ENCODE data around the gene EMD. TPM values are rescaled to one million over a fixed set of nuclear protein-coding genes. Genes with fewer than 3 reads are reported as not detected.
"Not testable (repeated sequence)": the region's sequence is repeated elsewhere in the genome, so short reads cannot be mapped to it uniquely, and the experiment has no call there.

EMD gene
- 10 to 100 TPM; 31.6 to 96.1 (median 64.8) TPM for total RNA-seq

- no CpG with 5 or more reads among the region's 103 CpGs for WGBS, 10 experiments
- H3K4me1 ChIP-seq (replicated peaks in 1 of 2): peaks cover 11 to 19% of the 10 kb centered on the region in 2 donors
- H3K4me3 ChIP-seq: peak within 1 kb of the TSS; percentile 43 to 94 (median 82)
- peak within 1 kb of the TSS; percentile 97 for H3K27ac ChIP-seq
- peak; percentile 72 to 87 (median 84) for ATAC-seq (replicated peaks in 6 of 8)
- in situ Hi-C loops (cut with MboI; ENCODE audit: low pct_unique_long_range_greater_than_20kb in 2 of 9, low sequenced_read_pairs in 9 of 9, unreplicated experiment in 9 of 9): no loop called here
Observed at GRCh38 chrX:154378799-154379568, at the start of gene EMD. Gene EMD (plus strand): TSS chrX:154379295. CDS start chrX:154379485, 190 bp downstream.

DNA sequence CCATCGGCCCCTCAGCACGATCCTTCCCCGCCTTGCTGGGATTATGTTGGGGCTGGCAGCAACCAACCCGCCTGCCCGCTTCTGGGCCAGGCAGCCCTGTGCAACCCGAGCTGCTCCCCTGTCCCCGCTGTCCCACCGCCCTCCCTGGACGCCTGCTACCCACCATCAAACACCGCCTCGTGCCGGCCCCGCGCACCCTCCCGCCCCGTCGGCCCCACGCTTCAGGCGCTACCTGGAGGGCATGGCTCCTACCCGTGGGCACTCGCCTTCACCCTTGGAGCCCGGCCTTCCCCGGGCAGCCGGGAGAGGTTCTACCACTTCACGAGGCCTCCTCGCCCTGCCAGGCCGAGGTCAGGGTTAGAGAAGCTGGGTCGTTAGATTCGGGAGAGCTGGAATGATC is 46.5 kb upstream of the EMD start:
- H3K4me1 ChIP-seq (replicated peaks in 1 of 2): no peaks in the 10 kb centered on the region
- no peak overlapping the region for H3K27ac ChIP-seq
- in situ Hi-C loops (cut with MboI; ENCODE audit: low pct_unique_long_range_greater_than_20kb in 2 of 9, low sequenced_read_pairs in 9 of 9, unreplicated experiment in 9 of 9): no loop called here
- WGBS, 10 experiments: 61% methylated on average over 5 of the region's 29 CpGs; no CpG with 5 or more reads in 9 of the 10 experiments
- ATAC-seq (replicated peaks in 6 of 8): no peak
- H3K4me3 ChIP-seq: no peak overlapping the region

GRCh38 chrX:154333116-154333515 is 46.0 kb upstream of the EMD start:
- 60 to 80% (median 72%) methylated on average over 1 to 4 of the region's 9 CpGs; no CpG with 5 or more reads in 7 of the 10 experiments for WGBS, 10 experiments
- no peak overlapping the region for H3K27ac ChIP-seq
- H3K4me3 ChIP-seq: no peak overlapping the region
- ATAC-seq (replicated peaks in 6 of 8): no peak
- in situ Hi-C loops (cut with MboI; ENCODE audit: low pct_unique_long_range_greater_than_20kb in 2 of 9, low sequenced_read_pairs in 9 of 9, unreplicated experiment in 9 of 9): no loop called here
- no peaks in the 10 kb centered on the region for H3K4me1 ChIP-seq (replicated peaks in 1 of 2)

- WGBS, 10 experiments: 53 to 100% (median 59%) methylated on average over 1 to 6 of the region's 6 CpGs; no CpG with 5 or more reads in 6 of the 10 experiments
- in situ Hi-C loops (cut with MboI; ENCODE audit: low pct_unique_long_range_greater_than_20kb in 2 of 9, low sequenced_read_pairs in 9 of 9, unreplicated experiment in 9 of 9): no loop called here
- no peak overlapping the region for H3K4me3 ChIP-seq
- H3K27ac ChIP-seq: no peak overlapping the region
- no peaks in the 10 kb centered on the region for H3K4me1 ChIP-seq (replicated peaks in 1 of 2)
- ATAC-seq (replicated peaks in 6 of 8): no peak
Observed at GRCh38 chrX:154333837-154334271, 45.2 kb upstream of the EMD start.

DNA sequence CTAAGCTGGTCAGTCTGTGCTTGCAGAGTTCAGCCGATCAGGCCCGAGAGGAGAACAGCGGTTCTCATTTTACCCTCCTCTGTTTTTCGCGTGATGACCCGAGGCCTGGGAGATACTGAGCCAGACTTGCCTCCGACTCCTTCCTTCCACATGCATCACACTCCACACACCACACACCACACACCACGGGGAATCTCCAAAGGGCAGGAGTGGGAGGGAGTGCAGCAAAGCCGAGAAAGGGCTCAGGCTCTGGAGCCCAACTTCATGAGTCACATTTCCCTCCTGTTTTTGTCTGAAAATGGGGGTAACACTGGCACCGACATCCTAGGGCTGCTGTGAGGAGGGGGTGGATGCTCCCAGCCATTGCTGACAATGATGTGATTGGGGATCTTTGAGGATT is 44.6 kb upstream of the EMD start:
- Histone ChIP-seq H3K27ac (no peak overlapping the region), H3K4me1 (replicated peaks in 1 of 2) (no peaks in the 10 kb centered on the region), H3K4me3 (no peak overlapping the region)
- WGBS, 10 experiments: 27 to 100% (median 80%) methylated on average over 1 to 5 of the region's 10 CpGs; no CpG with 5 or more reads in 5 of the 10 experiments
- no peak for ATAC-seq (replicated peaks in 6 of 8)
- in situ Hi-C loops (cut with MboI; ENCODE audit: low pct_unique_long_range_greater_than_20kb in 2 of 9, low sequenced_read_pairs in 9 of 9, unreplicated experiment in 9 of 9): no loop called here

DNA sequence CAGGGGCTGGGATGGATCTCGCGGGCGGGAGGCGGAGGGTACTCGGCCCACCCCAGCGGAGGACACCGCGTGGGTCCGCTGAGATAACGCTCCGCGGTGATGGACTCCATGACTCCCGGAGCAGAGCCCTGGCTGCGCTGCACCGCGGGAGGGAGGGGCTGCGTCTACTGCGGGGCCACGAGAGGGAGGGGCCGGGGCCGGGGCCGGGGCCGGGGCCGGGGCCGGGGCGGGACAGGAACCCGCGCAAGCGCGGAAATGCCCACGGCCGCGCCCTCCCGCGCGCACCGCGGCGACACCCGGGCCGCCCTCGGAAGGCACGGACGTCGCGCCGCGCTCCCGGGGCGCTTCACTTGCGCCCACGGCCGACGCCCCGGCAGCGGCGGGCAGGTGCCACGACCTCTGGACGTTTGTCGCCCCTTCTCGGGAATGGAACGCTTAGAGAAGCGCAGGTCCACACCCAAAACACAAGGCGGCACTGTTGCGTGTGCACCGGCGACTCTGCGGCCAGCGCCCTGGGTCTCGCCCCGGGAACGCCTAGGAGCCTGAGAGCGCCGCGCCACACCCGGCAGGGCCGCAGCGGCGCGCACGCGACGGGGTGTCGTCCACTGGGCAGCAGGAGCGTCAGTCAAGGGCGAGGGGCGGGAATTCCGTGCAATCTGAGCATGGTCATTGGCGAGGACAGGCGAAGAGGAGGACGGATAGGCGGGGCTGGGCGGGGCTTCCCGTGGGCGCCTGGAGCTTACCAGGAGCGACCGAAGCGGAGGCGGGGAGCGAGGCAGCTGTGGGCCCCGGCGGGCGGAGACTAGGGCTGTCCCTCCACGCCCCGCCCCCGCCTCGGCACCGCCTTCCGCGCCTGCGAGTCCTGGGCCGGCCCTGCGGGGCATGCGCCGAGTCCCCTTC is 37.4 kb upstream of the EMD start:
- H3K27ac ChIP-seq; H3K4me1 ChIP-seq (replicated peaks in 1 of 2); in situ Hi-C loops (cut with MboI; ENCODE audit: low pct_unique_long_range_greater_than_20kb in 2 of 9, low sequenced_read_pairs in 9 of 9, unreplicated experiment in 9 of 9): not testable (repeated sequence)
- peak overlapping the region in 1 of 5 donors; percentile 25 for H3K4me3 ChIP-seq
- WGBS, 10 experiments: no CpG with 5 or more reads among the region's 115 CpGs
- ATAC-seq (replicated peaks in 6 of 8): peak; percentile 76 to 87 (median 82)

- in situ Hi-C loops (cut with MboI; ENCODE audit: low pct_unique_long_range_greater_than_20kb in 2 of 9, low sequenced_read_pairs in 9 of 9, unreplicated experiment in 9 of 9); H3K27ac ChIP-seq; H3K4me1 ChIP-seq (replicated peaks in 1 of 2); H3K4me3 ChIP-seq: not testable (repeated sequence)
- peak in 1 of 8 experiments; percentile 1 for ATAC-seq (replicated peaks in 6 of 8)
- WGBS, 10 experiments: no CpG with 5 or more reads among the region's 16 CpGs
Observed at GRCh38 chrX:154343063-154343462, 36.0 kb upstream of the EMD start.

GRCh38 chrX:154343620-154344019 is 35.5 kb upstream of the EMD start:
- in situ Hi-C loops (cut with MboI; ENCODE audit: low pct_unique_long_range_greater_than_20kb in 2 of 9, low sequenced_read_pairs in 9 of 9, unreplicated experiment in 9 of 9); H3K4me3 ChIP-seq; H3K27ac ChIP-seq; H3K4me1 ChIP-seq (replicated peaks in 1 of 2): not testable (repeated sequence)
- peak; percentile 1 to 40 (median 16) for ATAC-seq (replicated peaks in 6 of 8)
- no CpG with 5 or more reads among the region's 20 CpGs for WGBS, 10 experiments

DNA sequence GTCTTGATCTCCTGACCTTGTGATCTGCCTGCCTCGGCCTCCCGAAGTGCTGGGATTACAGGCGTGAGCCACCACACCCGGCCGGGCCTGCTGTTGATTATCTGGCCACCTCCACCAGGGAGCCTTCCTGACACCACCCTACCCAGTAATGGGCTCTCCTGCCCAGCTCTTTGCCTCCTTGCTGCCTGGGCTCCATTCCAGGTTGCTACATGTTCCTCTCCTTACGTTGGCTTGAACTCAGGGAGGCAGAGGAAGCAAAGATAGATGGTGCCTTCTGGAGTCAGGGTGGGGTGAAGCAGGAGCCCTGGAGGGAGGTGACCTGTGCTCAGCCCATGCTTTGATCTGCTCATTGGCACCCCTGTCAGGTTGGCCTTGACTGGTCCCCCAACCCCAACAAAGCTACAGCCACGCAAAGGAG is 31.0 kb upstream of the EMD start:
- Histone ChIP-seq H3K4me1 (replicated peaks in 1 of 2) (no peaks in the 10 kb centered on the region), H3K27ac (no peak overlapping the region), H3K4me3 (no peak overlapping the region)
- in situ Hi-C loops (cut with MboI; ENCODE audit: low pct_unique_long_range_greater_than_20kb in 2 of 9, low sequenced_read_pairs in 9 of 9, unreplicated experiment in 9 of 9): no loop called here
- 100% methylated on average over 1 of the region's 7 CpGs; no CpG with 5 or more reads in 8 of the 10 experiments for WGBS, 10 experiments
- ATAC-seq (replicated peaks in 6 of 8): no peak

GRCh38 chrX:154348646-154349358 is 30.3 kb upstream of the EMD start:
- in situ Hi-C loops (cut with MboI; ENCODE audit: low pct_unique_long_range_greater_than_20kb in 2 of 9, low sequenced_read_pairs in 9 of 9, unreplicated experiment in 9 of 9): no loop called here
- H3K4me3 ChIP-seq: no peak overlapping the region
- no peaks in the 10 kb centered on the region for H3K4me1 ChIP-seq (replicated peaks in 1 of 2)
- no peak overlapping the region for H3K27ac ChIP-seq
- WGBS, 10 experiments: 74% methylated on average over 3 of the region's 24 CpGs; no CpG with 5 or more reads in 9 of the 10 experiments
- ATAC-seq (replicated peaks in 6 of 8): no peak

GRCh38 chrX:154349359-154349935 is 29.6 kb upstream of the EMD start:
- in situ Hi-C loops (cut with MboI; ENCODE audit: low pct_unique_long_range_greater_than_20kb in 2 of 9, low sequenced_read_pairs in 9 of 9, unreplicated experiment in 9 of 9): no loop called here

DNA sequence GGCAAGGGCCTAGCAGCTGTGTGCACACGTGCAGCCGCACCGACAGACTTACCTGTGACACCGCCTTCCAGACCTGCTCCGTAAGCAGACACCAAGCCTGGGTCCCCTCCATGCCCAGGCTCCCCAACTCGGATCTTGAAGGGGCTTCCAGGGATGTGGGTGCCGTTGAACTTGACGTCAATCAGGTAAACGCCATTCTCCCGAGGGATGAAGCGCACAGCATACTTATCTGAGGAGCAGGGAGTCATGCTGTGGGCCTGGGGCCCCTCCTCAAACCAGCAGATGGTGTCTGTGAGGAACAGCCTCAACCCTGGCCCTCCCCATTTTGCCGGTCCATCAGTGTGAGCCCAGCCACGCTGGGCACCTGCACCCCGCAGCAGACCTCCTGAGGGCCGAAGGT is 29.1 kb upstream of the EMD start:
- in situ Hi-C loops (cut with MboI; ENCODE audit: low pct_unique_long_range_greater_than_20kb in 2 of 9, low sequenced_read_pairs in 9 of 9, unreplicated experiment in 9 of 9): no loop called here
- WGBS, 10 experiments: 60% methylated on average over 3 of the region's 15 CpGs; no CpG with 5 or more reads in 9 of the 10 experiments
- no peak overlapping the region for H3K4me3 ChIP-seq
- no peaks in the 10 kb centered on the region for H3K4me1 ChIP-seq (replicated peaks in 1 of 2)
- no peak overlapping the region for H3K27ac ChIP-seq
- ATAC-seq (replicated peaks in 6 of 8): no peak

More at GRCh38 chrX:154349359-154349935, 29.6 kb upstream of the EMD start:
- Histone ChIP-seq H3K27ac (no peak overlapping the region), H3K4me1 (replicated peaks in 1 of 2) (no peaks in the 10 kb centered on the region), H3K4me3 (no peak overlapping the region)
- WGBS, 10 experiments: 69 to 90% methylated on average over 2 to 6 of the region's 19 CpGs; no CpG with 5 or more reads in 8 of the 10 experiments
- no peak for ATAC-seq (replicated peaks in 6 of 8)
